Muscle of leg (tissue), 11 donors: ENCODE measurements around the gene CUX1. TPM values are rescaled to one million over a fixed set of nuclear protein-coding genes. Genes with fewer than 3 reads are reported as not detected.
A peak's percentile ranks its signal among the peaks of the same experiment; 100 is the strongest.

Experiments used
- DNase-seq: peaks from one replicate; pipeline ENCODE4 v3.0.0; 2013
- H3K27ac ChIP-seq: one replicate; pipeline ENCODE4 v1.5.1; 2013; ENCODE audit warnings: mild to moderate bottlenecking, low read length, control low read depth
- H3K27me3 ChIP-seq: one replicate; pipeline ENCODE4 v1.6.1; 2013; ENCODE audit warnings: low read length; ENCODE audit not compliant: control insufficient read depth, insufficient read depth
- H3K36me3 ChIP-seq: one replicate; pipeline ENCODE4 v1.6.1; 2013; ENCODE audit warnings: low read length; ENCODE audit not compliant: control insufficient read depth, insufficient read depth
- H3K4me1 ChIP-seq: one replicate; pipeline ENCODE4 v1.6.1; 2013; ENCODE audit warnings: low read length; ENCODE audit not compliant: control insufficient read depth, insufficient read depth
- H3K4me3 ChIP-seq: one replicate; pipeline ENCODE4 v1.5.1; 2013; ENCODE audit warnings: low read length, control low read depth
- H3K9me3 ChIP-seq: replicated peaks from 2 replicates; pipeline ENCODE4 v1.6.1; 2013; ENCODE audit warnings: low read depth, low read length; ENCODE audit not compliant: control insufficient read depth
- WGBS: methylation state at CpG from one replicate; pipeline ENCODE4 v1.1.5; 2013; ENCODE audit warnings: missing lambda C conversion rate; ENCODE audit not compliant: insufficient coverage; 5-methylcytosine and 5-hydroxymethylcytosine counted together
- polyA plus RNA-seq, 8 donors: library from polyadenylated mRNA; unstranded; fragments of 120-200 nt; gene quantifications; one replicate each; pipeline versions ENCODE4 v1.2.1 to v1.2.3, GENCODE V29; 2013; ENCODE audit warnings: inconsistent platforms in 1 of 8, low replicate concordance in 1 of 8; ENCODE audit not compliant: insufficient read length in 8 of 8, insufficient read depth in 1 of 8
- total RNA-seq: library from RNA; stranded (reverse); fragments of 120-200 nt; gene quantifications from one replicate; pipeline ENCODE4 v1.2.4, GENCODE V29; 2013

CUX1 gene
- total and polyA plus RNA-seq, 9 donors: 29.4 to 46.9 (median 40.8) TPM

GRCh38 chr7:101868191-101868950 is 50.9 kb downstream of the CUX1 start:
- 68% methylated on average over 9 of the region's 11 CpGs for WGBS
- peaks cover 33% of the 10 kb centered on the region for H3K4me1 ChIP-seq
- no peak overlapping the region for H3K27ac ChIP-seq
- H3K4me3 ChIP-seq: no peak overlapping the region
- H3K36me3 ChIP-seq: no peaks in the 10 kb centered on the region
- DNase-seq: peak; percentile 21
- H3K27me3 ChIP-seq: no peaks in the 10 kb centered on the region
- H3K9me3 ChIP-seq: no peaks in the 10 kb centered on the region

- Histone ChIP-seq H3K36me3 (no peaks in the 10 kb centered on the region), H3K27ac (no peak overlapping the region), H3K27me3 (no peaks in the 10 kb centered on the region), H3K4me1 (peaks cover 32% of the 10 kb centered on the region), H3K4me3 (no peak overlapping the region), H3K9me3 (no peaks in the 10 kb centered on the region)
- peak; percentile 48 for DNase-seq
- 62% methylated on average over 38 of the region's 38 CpGs for WGBS
Observed at GRCh38 chr7:101869026-101869900, 51.8 kb downstream of the CUX1 start.

- DNase-seq: no peak
- H3K9me3 ChIP-seq: no peaks in the 10 kb centered on the region
- no peak overlapping the region for H3K4me3 ChIP-seq
- H3K36me3 ChIP-seq: no peaks in the 10 kb centered on the region
- 50% methylated on average over 3 of the region's 7 CpGs for WGBS
- H3K27me3 ChIP-seq: no peaks in the 10 kb centered on the region
- no peak overlapping the region for H3K27ac ChIP-seq
- peaks cover 33% of the 10 kb centered on the region for H3K4me1 ChIP-seq
Observed at GRCh38 chr7:101869901-101870290, 52.5 kb downstream of the CUX1 start.

- no peak for DNase-seq
- Histone ChIP-seq H3K27ac (no peak overlapping the region), H3K9me3 (no peaks in the 10 kb centered on the region), H3K27me3 (no peaks in the 10 kb centered on the region), H3K4me1 (peaks cover 27% of the 10 kb centered on the region), H3K4me3 (no peak overlapping the region), H3K36me3 (no peaks in the 10 kb centered on the region)
- 80% methylated on average over 9 of the region's 12 CpGs for WGBS
Observed at GRCh38 chr7:101870361-101871062, 53.1 kb downstream of the CUX1 start.

- Histone ChIP-seq H3K27me3 (no peaks in the 10 kb centered on the region), H3K9me3 (no peaks in the 10 kb centered on the region), H3K4me3 (no peak overlapping the region), H3K4me1 (peaks cover 25% of the 10 kb centered on the region), H3K36me3 (no peaks in the 10 kb centered on the region), H3K27ac (no peak overlapping the region)
- WGBS: 93% methylated on average over 7 of the region's 9 CpGs
- DNase-seq: no peak
Observed at GRCh38 chr7:101871351-101871750, 53.9 kb downstream of the CUX1 start.

GRCh38 chr7:101874028-101874427 is 56.6 kb downstream of the CUX1 start:
- H3K4me1 ChIP-seq: peaks cover 15% of the 10 kb centered on the region
- DNase-seq: no peak

GRCh38 chr7:101875283-101875846 is 57.9 kb downstream of the CUX1 start:
- H3K36me3 ChIP-seq: peaks cover 3% of the 10 kb centered on the region
- H3K9me3 ChIP-seq: no peaks in the 10 kb centered on the region
- 89% methylated on average over 6 of the region's 11 CpGs for WGBS
- no peaks in the 10 kb centered on the region for H3K27me3 ChIP-seq
- H3K27ac ChIP-seq: no peak overlapping the region
- peaks cover 6% of the 10 kb centered on the region for H3K4me1 ChIP-seq
- DNase-seq: no peak
- H3K4me3 ChIP-seq: no peak overlapping the region

More at GRCh38 chr7:101874028-101874427, 56.6 kb downstream of the CUX1 start:
- Histone ChIP-seq H3K4me3 (no peak overlapping the region), H3K27ac (no peak overlapping the region), H3K36me3 (peaks cover 1% of the 10 kb centered on the region), H3K27me3 (no peaks in the 10 kb centered on the region), H3K9me3 (no peaks in the 10 kb centered on the region)
- WGBS: no CpG with 5 or more reads among the region's 5 CpGs

- peaks cover 3% of the 10 kb centered on the region for H3K36me3 ChIP-seq
- H3K9me3 ChIP-seq: no peaks in the 10 kb centered on the region
- no peak for DNase-seq
- peaks cover 19% of the 10 kb centered on the region for H3K4me1 ChIP-seq
- H3K27ac ChIP-seq: no peak overlapping the region
- 80% methylated on average over 5 of the region's 12 CpGs for WGBS
- no peak overlapping the region for H3K4me3 ChIP-seq
- no peaks in the 10 kb centered on the region for H3K27me3 ChIP-seq
Observed at GRCh38 chr7:101877882-101878591, 60.6 kb downstream of the CUX1 start.

GRCh38 chr7:101878938-101879337 is 61.5 kb downstream of the CUX1 start:
- Histone ChIP-seq H3K36me3 (peaks cover 3% of the 10 kb centered on the region), H3K27ac (no peak overlapping the region), H3K27me3 (no peaks in the 10 kb centered on the region), H3K4me3 (no peak overlapping the region), H3K4me1 (peaks cover 24% of the 10 kb centered on the region), H3K9me3 (no peaks in the 10 kb centered on the region)
- DNase-seq: no peak
- 84% methylated on average over 4 of the region's 4 CpGs for WGBS
